Ectodermal cell (in vitro differentiated cells): ENCODE data around the gene KCTD5.

Source experiments
- H3K27ac ChIP-seq: 2 replicates; pipeline ENCODE4 v1.7.0; 2013; ENCODE audit warnings: mild to moderate bottlenecking, low read depth, low read length; ENCODE audit not compliant: insufficient read depth, poor library complexity, severe bottlenecking
- H3K27me3 ChIP-seq: 2 replicates; pipeline ENCODE4 v1.7.0; 2013; ENCODE audit warnings: mild to moderate bottlenecking, low read length; ENCODE audit not compliant: insufficient read depth, control insufficient read depth, poor library complexity, severe bottlenecking
- H3K36me3 ChIP-seq: one replicate; pipeline ENCODE4 v1.7.0; 2013; ENCODE audit warnings: low read length; ENCODE audit not compliant: control insufficient read depth, insufficient read depth
- H3K4me1 ChIP-seq: one replicate; pipeline ENCODE4 v1.7.0; 2013; ENCODE audit warnings: low read length; ENCODE audit not compliant: control insufficient read depth, insufficient read depth
- H3K4me3 ChIP-seq: 2 replicates; pipeline ENCODE4 v1.7.0; 2013; ENCODE audit warnings: low read depth, low read length, control low read depth; ENCODE audit not compliant: insufficient read depth
- H3K9me3 ChIP-seq: 2 replicates; pipeline ENCODE4 v1.7.0; 2013; ENCODE audit warnings: mild to moderate bottlenecking, low read length, moderate library complexity; ENCODE audit not compliant: control insufficient read depth
- WGBS, 2 experiments: methylation state at CpG; one replicate each; pipeline ENCODE4 v1.1.7; 2013; ENCODE audit warnings: missing lambda C conversion rate in 2 of 2; 5-methylcytosine and 5-hydroxymethylcytosine counted together

The KCTD5 gene

GRCh38 chr16:2741168-2741567, 58.8 kb downstream of the KCTD5 start:
- Histone ChIP-seq H3K4me1 (no peaks in the 10 kb centered on the region), H3K4me3 (no peak overlapping the region), H3K27me3 (no peaks in the 10 kb centered on the region), H3K36me3 (no peaks in the 10 kb centered on the region), H3K9me3 (no peaks in the 10 kb centered on the region), H3K27ac (no peak overlapping the region)
- WGBS, 2 experiments: 90 to 94% methylated on average over 4 of the region's 4 CpGs

- H3K4me3 ChIP-seq: no peak overlapping the region
- 93% methylated on average over 12 of the region's 12 CpGs for WGBS, 2 experiments
- no peaks in the 10 kb centered on the region for H3K9me3 ChIP-seq
- no peak overlapping the region for H3K27ac ChIP-seq
- no peaks in the 10 kb centered on the region for H3K4me1 ChIP-seq
- no peaks in the 10 kb centered on the region for H3K36me3 ChIP-seq
- no peaks in the 10 kb centered on the region for H3K27me3 ChIP-seq
Measured at GRCh38 chr16:2742323-2743006, 60.1 kb downstream of the KCTD5 start.

GRCh38 chr16:2743007-2743810, 60.9 kb downstream of the KCTD5 start:
- Histone ChIP-seq H3K4me3 (no peak overlapping the region), H3K4me1 (no peaks in the 10 kb centered on the region), H3K27me3 (no peaks in the 10 kb centered on the region), H3K36me3 (no peaks in the 10 kb centered on the region), H3K9me3 (no peaks in the 10 kb centered on the region), H3K27ac (no peak overlapping the region)
- WGBS, 2 experiments: 92% methylated on average over 19 of the region's 19 CpGs

GRCh38 chr16:2744711-2745110, 62.4 kb downstream of the KCTD5 start:
- Histone ChIP-seq H3K4me3 (no peak overlapping the region), H3K4me1 (no peaks in the 10 kb centered on the region), H3K27me3 (no peaks in the 10 kb centered on the region), H3K27ac (no peak overlapping the region), H3K36me3 (no peaks in the 10 kb centered on the region), H3K9me3 (no peaks in the 10 kb centered on the region)
- 92 to 95% methylated on average over 6 of the region's 6 CpGs for WGBS, 2 experiments

GRCh38 chr16:2745116-2745890, 63.0 kb downstream of the KCTD5 start:
- H3K9me3 ChIP-seq: no peaks in the 10 kb centered on the region
- 87 to 88% methylated on average over 15 of the region's 15 CpGs for WGBS, 2 experiments
- no peak overlapping the region for H3K27ac ChIP-seq
- H3K4me1 ChIP-seq: no peaks in the 10 kb centered on the region
- no peak overlapping the region for H3K4me3 ChIP-seq
- no peaks in the 10 kb centered on the region for H3K27me3 ChIP-seq
- H3K36me3 ChIP-seq: no peaks in the 10 kb centered on the region

- H3K27ac ChIP-seq: no peak overlapping the region
- H3K9me3 ChIP-seq: no peaks in the 10 kb centered on the region
- WGBS, 2 experiments: 91 to 94% methylated on average over 9 of the region's 9 CpGs
Measured at GRCh38 chr16:2745961-2746360, 63.6 kb downstream of the KCTD5 start.

GRCh38 chr16:2748757-2749455, 66.6 kb downstream of the KCTD5 start:
- peaks cover 5% of the 10 kb centered on the region for H3K4me1 ChIP-seq
- no peak overlapping the region for H3K27ac ChIP-seq
- H3K4me3 ChIP-seq: no peak overlapping the region
- no peaks in the 10 kb centered on the region for H3K36me3 ChIP-seq
- no peaks in the 10 kb centered on the region for H3K27me3 ChIP-seq
- H3K9me3 ChIP-seq: no peaks in the 10 kb centered on the region
- 95% methylated on average over 7 of the region's 7 CpGs for WGBS, 2 experiments

More at GRCh38 chr16:2745961-2746360, 63.6 kb downstream of the KCTD5 start:
- Histone ChIP-seq H3K27me3 (no peaks in the 10 kb centered on the region), H3K36me3 (no peaks in the 10 kb centered on the region), H3K4me3 (no peak overlapping the region), H3K4me1 (peaks cover under 1% of the 10 kb centered on the region)

- 95% methylated on average over 5 of the region's 5 CpGs for WGBS, 2 experiments
- no peak overlapping the region for H3K27ac ChIP-seq
- no peaks in the 10 kb centered on the region for H3K36me3 ChIP-seq
- H3K4me1 ChIP-seq: peaks cover 9% of the 10 kb centered on the region
- H3K27me3 ChIP-seq: no peaks in the 10 kb centered on the region
- no peaks in the 10 kb centered on the region for H3K9me3 ChIP-seq
- H3K4me3 ChIP-seq: no peak overlapping the region
Measured at GRCh38 chr16:2749476-2749875, 67.2 kb downstream of the KCTD5 start.

- Histone ChIP-seq H3K27ac (no peak overlapping the region), H3K36me3 (no peaks in the 10 kb centered on the region), H3K4me3 (no peak overlapping the region), H3K27me3 (no peaks in the 10 kb centered on the region), H3K4me1 (peaks cover 13% of the 10 kb centered on the region), H3K9me3 (no peaks in the 10 kb centered on the region)
- WGBS, 2 experiments: 93 to 97% methylated on average over 6 of the region's 6 CpGs
Measured at GRCh38 chr16:2749936-2750335, 67.6 kb downstream of the KCTD5 start.
